SK-N-SH treated with all-trans-retinoic acid at 6 μM for 48 hours (cell line): ENCODE results near the gene ARHGAP33.
"Not testable (repeated sequence)": the region's sequence is repeated elsewhere in the genome, so short reads cannot be mapped to it uniquely, and the experiment has no call there.

Experiments used
- ATAC-seq: fragments of 200-7000 bp; cut with Tn5 transposase; 3 replicates; pipeline ENCODE4 v1.9.1; 2020; ENCODE audit warnings: mild to moderate bottlenecking, moderate library complexity
- ARNTL ChIP-seq: fragments of 450-650 bp; formaldehyde crosslinking; IDR thresholded peaks from 2 replicates; pipeline ENCODE4 v1.5.0; 2020; ENCODE audit warnings: low read depth, mild to moderate bottlenecking, moderate library complexity, borderline replicate concordance
- BACH2 ChIP-seq: fragments of 250-450 bp; sonication (Bioruptor Pico); IDR thresholded peaks from 2 replicates; pipeline ENCODE4 v1.9.0; 2021; ENCODE audit warnings: mild to moderate bottlenecking, borderline replicate concordance
- CSDC2 ChIP-seq: fragments of 250-450 bp; sonication (Bioruptor Pico); IDR thresholded peaks from 2 replicates; pipeline ENCODE4 v1.5.0; 2020; ENCODE audit warnings: mild to moderate bottlenecking, moderate library complexity
- ESRRG ChIP-seq: fragments of 250-450 bp; sonication (Bioruptor Pico); IDR thresholded peaks from 2 replicates; pipeline ENCODE4 v1.6.1; 2021; ENCODE audit warnings: mild to moderate bottlenecking
- ISL1 ChIP-seq: fragments of 250-450 bp; sonication (Bioruptor Pico); IDR thresholded peaks from 2 replicates; pipeline ENCODE4 v2.1.2; 2022; ENCODE audit warnings: mild to moderate bottlenecking, moderate library complexity
- OSR1 ChIP-seq: fragments of 250-450 bp; sonication (Bioruptor Pico); IDR thresholded peaks from 2 replicates; pipeline ENCODE4 v1.8.0; 2022; ENCODE audit warnings: moderate library complexity, mild to moderate bottlenecking, inconsistent platforms
- PATZ1 ChIP-seq: fragments of 250-450 bp; sonication (Bioruptor Pico); IDR thresholded peaks from 2 replicates; pipeline ENCODE4 v1.8.0; 2020; ENCODE audit warnings: mild to moderate bottlenecking, moderate library complexity, borderline replicate concordance
- POU6F1 ChIP-seq: fragments of 250-450 bp; sonication (Bioruptor Pico); IDR thresholded peaks from 2 replicates; pipeline ENCODE4 v1.8.0; 2021; ENCODE audit warnings: low read depth, mild to moderate bottlenecking, moderate library complexity, borderline replicate concordance
- PPARA ChIP-seq: fragments of 250-450 bp; sonication (Bioruptor Pico); IDR thresholded peaks from 2 replicates; pipeline ENCODE4 v1.5.0; 2020; ENCODE audit warnings: mild to moderate bottlenecking, borderline replicate concordance
- SNAI2 ChIP-seq: fragments of 250-450 bp; sonication (Bioruptor Pico); IDR thresholded peaks from 2 replicates; pipeline ENCODE4 v1.5.0; 2020; ENCODE audit warnings: mild to moderate bottlenecking, moderate library complexity
- TCF4 ChIP-seq: fragments of 250-450 bp; sonication (Bioruptor Pico); IDR thresholded peaks from 2 replicates; pipeline ENCODE4 v1.8.0; 2021; ENCODE audit warnings: mild to moderate bottlenecking, moderate library complexity, borderline replicate concordance
- TOX ChIP-seq: fragments of 250-450 bp; sonication (Bioruptor Pico); IDR thresholded peaks from 2 replicates; pipeline ENCODE4 v1.8.0; 2021; ENCODE audit warnings: mild to moderate bottlenecking, moderate library complexity, borderline replicate concordance
- TSHZ2 ChIP-seq: fragments of 250-450 bp; sonication (Bioruptor Pico); IDR thresholded peaks from 2 replicates; pipeline ENCODE4 v1.5.0; 2020; ENCODE audit warnings: mild to moderate bottlenecking, moderate library complexity
- ZC3H10 ChIP-seq: fragments of 250-450 bp; sonication (Bioruptor Pico); IDR thresholded peaks from 2 replicates; pipeline ENCODE4 v1.5.1; 2021; ENCODE audit warnings: mild to moderate bottlenecking, moderate library complexity
- ZFP3 ChIP-seq: fragments of 250-450 bp; sonication (Bioruptor Pico); IDR thresholded peaks from 2 replicates; pipeline ENCODE4 v1.5.0; 2020; ENCODE audit warnings: mild to moderate bottlenecking, moderate library complexity
- ZFP30 ChIP-seq: fragments of 450-650 bp; formaldehyde crosslinking; IDR thresholded peaks from 2 replicates; pipeline ENCODE4 v1.5.0; 2022; ENCODE audit warnings: mild to moderate bottlenecking, moderate library complexity
- ZNF565 ChIP-seq: fragments of 450-650 bp; formaldehyde crosslinking; conservative IDR thresholded peaks from 2 replicates; pipeline ENCODE4 v1.5.0; 2020; ENCODE audit warnings: low read depth, mild to moderate bottlenecking, moderate library complexity
- ZNF70 ChIP-seq: fragments of 450-650 bp; formaldehyde crosslinking; IDR thresholded peaks from 2 replicates; pipeline ENCODE4 v1.5.0; 2020; ENCODE audit warnings: mild to moderate bottlenecking, moderate library complexity
- ZNF8 ChIP-seq: fragments of 450-650 bp; formaldehyde crosslinking; IDR thresholded peaks from 2 replicates; pipeline ENCODE4 v1.5.0; 2020; ENCODE audit warnings: mild to moderate bottlenecking, moderate library complexity
- TF ChIP-seq, protein P1 (sequence below): fragments of 250-450 bp; sonication (Bioruptor Pico); IDR thresholded peaks from 2 replicates; pipeline ENCODE4 v1.5.1; 2020; ENCODE audit warnings: low read depth, mild to moderate bottlenecking, moderate library complexity
- TF ChIP-seq, protein P2 (sequence below): fragments of 250-450 bp; sonication (Bioruptor Pico); IDR thresholded peaks from 2 replicates; pipeline ENCODE4 v1.5.1; 2021; ENCODE audit warnings: mild to moderate bottlenecking, moderate library complexity

Gene ARHGAP33

GRCh38 chr19:35768082-35768421 lies 7.3 kb upstream of the ARHGAP33 start:
- ATAC-seq: no peak

DNA sequence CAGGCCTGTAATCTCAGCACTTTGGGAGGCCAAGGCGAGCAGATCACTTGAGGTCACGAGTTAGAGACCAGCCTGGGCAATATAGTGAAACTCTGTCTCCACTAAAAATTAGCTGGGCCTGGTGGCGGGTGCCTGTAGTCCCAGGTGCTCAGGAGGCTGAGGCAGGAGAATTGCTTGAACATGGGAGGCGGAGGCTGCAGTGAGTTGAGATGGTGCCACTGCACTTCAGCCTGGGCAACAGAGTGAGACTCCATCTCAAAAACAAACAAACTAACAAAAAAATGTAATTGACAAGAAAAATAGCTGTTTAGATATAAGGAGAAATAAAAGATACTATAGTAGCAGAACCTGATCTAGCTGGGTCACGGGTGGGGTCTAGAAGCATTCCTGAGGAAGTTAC lies 3.0 kb upstream of the ARHGAP33 start:
- not testable (repeated sequence) for ATAC-seq

More at GRCh38 chr19:35768082-35768421, 7.3 kb upstream of the ARHGAP33 start:
- TF ChIP-seq TSHZ2 (CRISPR knock-in tag) (no peak), OSR1 (no peak), TCF4 (no peak), ZFP3 (CRISPR knock-in tag) (no peak), ISL1 (CRISPR knock-in tag) (no peak), PPARA (CRISPR knock-in tag) (no peak), ESRRG (CRISPR knock-in tag) (no peak)

DNA sequence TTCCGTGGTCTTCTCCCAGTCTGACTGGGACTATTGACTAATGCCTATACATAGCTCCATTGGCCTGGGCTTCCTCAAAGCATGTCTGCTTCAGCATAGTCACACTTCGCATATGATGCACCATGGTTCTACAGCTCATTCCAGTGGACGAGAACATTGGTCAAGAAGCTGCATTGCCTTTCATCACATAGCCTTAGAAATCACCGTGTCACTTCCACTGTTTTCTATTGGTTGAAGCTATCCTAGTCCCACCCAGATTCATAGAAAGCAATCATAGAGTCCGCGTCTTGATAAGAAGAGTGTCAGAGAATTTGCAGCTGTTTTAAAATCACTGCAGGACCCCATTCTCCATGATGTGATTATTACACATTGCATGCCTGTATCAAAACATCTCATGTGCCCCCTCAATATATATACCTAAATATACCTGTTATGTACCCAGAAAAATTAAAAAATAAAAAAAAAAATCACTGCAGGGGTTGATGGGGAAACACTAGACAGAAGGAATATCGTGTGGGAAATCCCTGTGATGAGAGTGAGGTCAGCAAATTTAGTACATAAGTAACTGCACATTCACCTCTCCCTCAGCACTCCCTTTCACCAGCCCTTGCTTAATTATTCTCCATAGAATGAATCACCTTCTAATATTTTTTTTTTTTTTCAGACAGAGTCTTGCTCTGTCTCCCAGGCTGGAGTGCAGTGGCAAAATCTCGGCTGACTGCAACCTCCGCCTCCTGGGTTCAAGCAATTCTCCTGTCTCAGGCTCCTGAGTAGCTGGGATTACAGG lies 2.2 kb upstream of the ARHGAP33 start:
- TF ChIP-seq, protein P1, sequence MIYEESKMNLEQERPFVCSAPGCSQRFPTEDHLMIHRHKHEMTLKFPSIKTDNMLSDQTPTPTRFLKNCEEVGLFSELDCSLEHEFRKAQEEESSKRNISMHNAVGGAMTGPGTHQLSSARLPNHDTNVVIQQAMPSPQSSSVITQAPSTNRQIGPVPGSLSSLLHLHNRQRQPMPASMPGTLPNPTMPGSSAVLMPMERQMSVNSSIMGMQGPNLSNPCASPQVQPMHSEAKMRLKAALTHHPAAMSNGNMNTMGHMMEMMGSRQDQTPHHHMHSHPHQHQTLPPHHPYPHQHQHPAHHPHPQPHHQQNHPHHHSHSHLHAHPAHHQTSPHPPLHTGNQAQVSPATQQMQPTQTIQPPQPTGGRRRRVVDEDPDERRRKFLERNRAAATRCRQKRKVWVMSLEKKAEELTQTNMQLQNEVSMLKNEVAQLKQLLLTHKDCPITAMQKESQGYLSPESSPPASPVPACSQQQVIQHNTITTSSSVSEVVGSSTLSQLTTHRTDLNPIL (CRISPR knock-in tag): no peak
- no peak for TF ChIP-seq BACH2 (CRISPR knock-in tag)
- TF ChIP-seq TOX (CRISPR knock-in tag): no peak
- ATAC-seq: no peak

DNA sequence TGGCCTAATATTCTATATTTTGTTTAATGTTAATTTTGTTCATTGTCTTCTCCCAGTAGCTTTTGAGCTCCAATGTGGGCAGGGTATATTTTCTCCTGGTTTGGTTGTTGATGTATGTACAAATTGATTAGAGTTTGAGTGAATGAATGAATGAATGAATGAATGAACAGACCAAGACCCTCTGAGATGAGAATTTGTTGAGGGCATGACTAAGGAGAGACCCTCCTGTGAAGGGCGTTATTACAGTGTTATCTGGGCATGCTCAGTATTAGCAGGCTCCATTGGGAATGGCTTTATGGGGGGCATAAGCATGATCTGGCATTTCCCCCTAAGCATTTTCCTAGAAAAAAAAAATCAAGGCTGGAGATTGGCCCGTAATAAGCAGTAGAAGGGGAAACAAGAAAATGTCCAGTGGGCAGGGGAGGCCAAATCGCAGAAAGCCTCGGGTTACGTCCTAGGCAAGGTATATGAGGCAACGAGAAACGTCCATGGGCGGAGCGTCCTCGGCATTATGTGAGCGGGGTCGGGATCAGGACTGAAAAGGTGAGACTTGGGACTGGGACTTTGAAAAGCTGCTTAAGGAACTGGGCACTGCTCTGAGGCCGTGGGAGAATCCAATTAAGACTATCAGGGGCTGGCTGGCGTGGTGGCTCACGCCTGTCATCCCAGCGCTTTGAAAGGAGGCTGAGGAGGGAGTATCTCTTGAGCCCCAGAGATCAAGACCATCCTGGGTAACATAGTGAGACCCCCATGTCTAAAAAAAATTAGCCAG lies 904 bp upstream of the ARHGAP33 start:
- TF ChIP-seq POU6F1 (no peak), ZNF8 (CRISPR knock-in tag) (no peak), ZFP30 (CRISPR knock-in tag) (no peak), CSDC2 (no peak), SNAI2 (CRISPR knock-in tag) (no peak), ZNF70 (CRISPR knock-in tag) (no peak), TCF4 (no peak), PATZ1 (no peak), ESRRG (CRISPR knock-in tag) (no peak), TSHZ2 (CRISPR knock-in tag) (no peak), BACH2 (CRISPR knock-in tag) (no peak), ZNF565 (CRISPR knock-in tag) (no peak), TOX (CRISPR knock-in tag) (no peak), OSR1 (no peak), ARNTL (CRISPR knock-in tag) (no peak), PPARA (CRISPR knock-in tag) (no peak), ISL1 (CRISPR knock-in tag) (no peak), ZC3H10 (CRISPR knock-in tag) (no peak), ZFP3 (CRISPR knock-in tag) (no peak)
- TF ChIP-seq, protein P2, sequence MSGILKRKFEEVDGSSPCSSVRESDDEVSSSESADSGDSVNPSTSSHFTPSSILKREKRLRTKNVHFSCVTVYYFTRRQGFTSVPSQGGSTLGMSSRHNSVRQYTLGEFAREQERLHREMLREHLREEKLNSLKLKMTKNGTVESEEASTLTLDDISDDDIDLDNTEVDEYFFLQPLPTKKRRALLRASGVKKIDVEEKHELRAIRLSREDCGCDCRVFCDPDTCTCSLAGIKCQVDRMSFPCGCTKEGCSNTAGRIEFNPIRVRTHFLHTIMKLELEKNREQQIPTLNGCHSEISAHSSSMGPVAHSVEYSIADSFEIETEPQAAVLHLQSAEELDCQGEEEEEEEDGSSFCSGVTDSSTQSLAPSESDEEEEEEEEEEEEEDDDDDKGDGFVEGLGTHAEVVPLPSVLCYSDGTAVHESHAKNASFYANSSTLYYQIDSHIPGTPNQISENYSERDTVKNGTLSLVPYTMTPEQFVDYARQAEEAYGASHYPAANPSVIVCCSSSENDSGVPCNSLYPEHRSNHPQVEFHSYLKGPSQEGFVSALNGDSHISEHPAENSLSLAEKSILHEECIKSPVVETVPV (CRISPR knock-in tag): no peak
- peak; percentile 18 for ATAC-seq
